ENCODE results near the gene DMRTC2. TPM values are rescaled to one million over a fixed set of nuclear protein-coding genes. Genes with fewer than 3 reads are reported as not detected.

DMRTC2 gene
- not detected for total RNA-seq

GRCh38 chr19:41845001-41845050 lies at the start of gene DMRTC2:
TSS of gene DMRTC2 (plus strand) at chr19:41845042. CDS start at chr19:41847429, 2,387 bp downstream.
- Mint-ChIP-seq H3K4me3 (no peak within 1 kb of the TSS), H3K27me3 (peaks cover 7% of the 10 kb centered on the region), H3K27ac (no peak within 1 kb of the TSS), H3K9me3 (no peaks in the 10 kb centered on the region), H3K4me1 (no peaks in the 10 kb centered on the region), H3K36me3 (no peaks in the 10 kb centered on the region)
- ATAC-seq (ENCODE audit: low read depth) (no peak), DNase-seq (no peak)
- POLR2A ChIA-PET, result no interaction called here

GRCh38 chr19:41796362-41796761 lies 48.5 kb upstream of the DMRTC2 start, which contains the start of gene CEACAM3:
TSS of gene CEACAM3 (plus strand) at chr19:41796587. CDS start at chr19:41796678, 91 bp downstream.
- H3K9me3 Mint-ChIP-seq, result no peaks in the 10 kb centered on the region
- H3K27me3 Mint-ChIP-seq, result peaks cover 45% of the 10 kb centered on the region
- no peak for ATAC-seq (ENCODE audit: low read depth)
- H3K27ac Mint-ChIP-seq, result no peak within 1 kb of the TSS
- no peak for DNase-seq
- no peaks in the 10 kb centered on the region for H3K4me1 Mint-ChIP-seq
- no peaks in the 10 kb centered on the region for H3K36me3 Mint-ChIP-seq
- no peak within 1 kb of the TSS for H3K4me3 Mint-ChIP-seq
- POLR2A ChIA-PET, result interaction anchor here (0.7 kb wide), 1 partner anchor 1175 kb away, joined by 3 read pairs; no protein-coding TSS in a partner anchor

- DNase-seq, result no peak
- Mint-ChIP-seq H3K4me1 (no peaks in the 10 kb centered on the region), H3K36me3 (no peaks in the 10 kb centered on the region), H3K27ac (no peak overlapping the region), H3K9me3 (no peaks in the 10 kb centered on the region), H3K27me3 (peaks cover 40% of the 10 kb centered on the region), H3K4me3 (no peak overlapping the region)
- POLR2A ChIA-PET, result no interaction called here
- no peak for ATAC-seq (ENCODE audit: low read depth)
Measured at GRCh38 chr19:41796901-41797300, 47.9 kb upstream of the DMRTC2 start.

- Mint-ChIP-seq H3K27ac (no peak overlapping the region), H3K4me3 (no peak overlapping the region), H3K9me3 (no peaks in the 10 kb centered on the region), H3K36me3 (no peaks in the 10 kb centered on the region), H3K27me3 (peaks cover 17% of the 10 kb centered on the region), H3K4me1 (peaks cover 11% of the 10 kb centered on the region)
- POLR2A ChIA-PET, result no interaction called here
- ATAC-seq (ENCODE audit: low read depth), result no peak
- no peak for DNase-seq
Measured at GRCh38 chr19:41799444-41800000, 45.3 kb upstream of the DMRTC2 start.

GRCh38 chr19:41801031-41801430 lies 43.8 kb upstream of the DMRTC2 start:
- POLR2A ChIA-PET, result no interaction called here
- no peak overlapping the region for H3K4me3 Mint-ChIP-seq
- peaks cover 16% of the 10 kb centered on the region for H3K4me1 Mint-ChIP-seq
- ATAC-seq (ENCODE audit: low read depth), result no peak
- no peaks in the 10 kb centered on the region for H3K36me3 Mint-ChIP-seq
- H3K27me3 Mint-ChIP-seq, result peaks cover 15% of the 10 kb centered on the region
- H3K27ac Mint-ChIP-seq, result no peak overlapping the region
- DNase-seq, result no peak
- no peaks in the 10 kb centered on the region for H3K9me3 Mint-ChIP-seq

- H3K4me3 Mint-ChIP-seq, result no peak overlapping the region
- ATAC-seq (ENCODE audit: low read depth), result no peak
- peaks cover 8% of the 10 kb centered on the region for H3K27me3 Mint-ChIP-seq
- POLR2A ChIA-PET, result no interaction called here
- peaks cover 16% of the 10 kb centered on the region for H3K4me1 Mint-ChIP-seq
- no peak overlapping the region for H3K27ac Mint-ChIP-seq
- no peak for DNase-seq
- no peaks in the 10 kb centered on the region for H3K9me3 Mint-ChIP-seq
- no peaks in the 10 kb centered on the region for H3K36me3 Mint-ChIP-seq
Measured at GRCh38 chr19:41801792-41802211, 43.0 kb upstream of the DMRTC2 start.

GRCh38 chr19:41802770-41803169 lies 42.1 kb upstream of the DMRTC2 start:
- ATAC-seq (ENCODE audit: low read depth), result no peak
- no peaks in the 10 kb centered on the region for H3K9me3 Mint-ChIP-seq
- H3K27me3 Mint-ChIP-seq, result peaks cover 4% of the 10 kb centered on the region
- no peak overlapping the region for H3K4me3 Mint-ChIP-seq
- POLR2A ChIA-PET, result no interaction called here
- H3K27ac Mint-ChIP-seq, result no peak overlapping the region
- peaks cover 16% of the 10 kb centered on the region for H3K4me1 Mint-ChIP-seq
- no peak for DNase-seq
- H3K36me3 Mint-ChIP-seq, result no peaks in the 10 kb centered on the region

- Mint-ChIP-seq H3K4me3 (no peak overlapping the region), H3K27me3 (peaks cover 5% of the 10 kb centered on the region), H3K9me3 (no peaks in the 10 kb centered on the region), H3K4me1 (peaks cover 16% of the 10 kb centered on the region), H3K27ac (peak overlapping the region; percentile 40), H3K36me3 (no peaks in the 10 kb centered on the region)
- ATAC-seq (ENCODE audit: low read depth), result no peak
- POLR2A ChIA-PET, result interaction anchor here (0.7 kb wide), 1 partner anchor 22 kb away, joined by 3 read pairs; no protein-coding TSS in a partner anchor
- DNase-seq, result no peak
Measured at GRCh38 chr19:41804336-41804735, 40.5 kb upstream of the DMRTC2 start.

- H3K27ac Mint-ChIP-seq, result no peak overlapping the region
- POLR2A ChIA-PET, result no interaction called here
- peaks cover 15% of the 10 kb centered on the region for H3K4me1 Mint-ChIP-seq
Measured at GRCh38 chr19:41807176-41807575, 37.7 kb upstream of the DMRTC2 start.

GRCh38 chr19:41808663-41809566 lies 35.9 kb upstream of the DMRTC2 start:
- POLR2A ChIA-PET, result no interaction called here
- Mint-ChIP-seq H3K27me3 (peaks cover 8% of the 10 kb centered on the region), H3K27ac (no peak overlapping the region), H3K4me3 (no peak overlapping the region), H3K9me3 (no peaks in the 10 kb centered on the region), H3K4me1 (peaks cover 9% of the 10 kb centered on the region), H3K36me3 (no peaks in the 10 kb centered on the region)
- ATAC-seq (ENCODE audit: low read depth) (no peak), DNase-seq (no peak)

More at GRCh38 chr19:41807176-41807575, 37.7 kb upstream of the DMRTC2 start:
- no peak for ATAC-seq (ENCODE audit: low read depth)
- H3K27me3 Mint-ChIP-seq, result peaks cover 8% of the 10 kb centered on the region
- H3K4me3 Mint-ChIP-seq, result no peak overlapping the region
- no peaks in the 10 kb centered on the region for H3K36me3 Mint-ChIP-seq
- DNase-seq, result no peak
- H3K9me3 Mint-ChIP-seq, result no peaks in the 10 kb centered on the region

- POLR2A ChIA-PET, result no interaction called here
- DNase-seq (no peak), ATAC-seq (ENCODE audit: low read depth) (no peak)
- peaks cover 8% of the 10 kb centered on the region for H3K4me1 Mint-ChIP-seq
- no peaks in the 10 kb centered on the region for H3K36me3 Mint-ChIP-seq
- H3K27ac Mint-ChIP-seq, result no peak overlapping the region
- peaks cover 11% of the 10 kb centered on the region for H3K27me3 Mint-ChIP-seq
- no peak overlapping the region for H3K4me3 Mint-ChIP-seq
- H3K9me3 Mint-ChIP-seq, result no peaks in the 10 kb centered on the region
Measured at GRCh38 chr19:41810301-41810700, 34.5 kb upstream of the DMRTC2 start.

- H3K4me3 Mint-ChIP-seq, result no peak overlapping the region
- peaks cover 11% of the 10 kb centered on the region for H3K27me3 Mint-ChIP-seq
- no peaks in the 10 kb centered on the region for H3K36me3 Mint-ChIP-seq
- ATAC-seq (ENCODE audit: low read depth) (no peak), DNase-seq (no peak)
- peaks cover 9% of the 10 kb centered on the region for H3K4me1 Mint-ChIP-seq
- no peaks in the 10 kb centered on the region for H3K9me3 Mint-ChIP-seq
- H3K27ac Mint-ChIP-seq, result no peak overlapping the region
- POLR2A ChIA-PET, result no interaction called here
Measured at GRCh38 chr19:41811036-41811435, 33.8 kb upstream of the DMRTC2 start.

GRCh38 chr19:41811981-41812380 lies 32.9 kb upstream of the DMRTC2 start:
- DNase-seq (no peak), ATAC-seq (ENCODE audit: low read depth) (no peak)
- H3K27me3 Mint-ChIP-seq, result peaks cover 11% of the 10 kb centered on the region
- no peak overlapping the region for H3K27ac Mint-ChIP-seq
- H3K36me3 Mint-ChIP-seq, result no peaks in the 10 kb centered on the region
- peaks cover 9% of the 10 kb centered on the region for H3K4me1 Mint-ChIP-seq
- POLR2A ChIA-PET, result no interaction called here
- no peaks in the 10 kb centered on the region for H3K9me3 Mint-ChIP-seq
- H3K4me3 Mint-ChIP-seq, result no peak overlapping the region

- H3K36me3 Mint-ChIP-seq, result no peaks in the 10 kb centered on the region
- peaks cover 9% of the 10 kb centered on the region for H3K4me1 Mint-ChIP-seq
- DNase-seq (no peak), ATAC-seq (ENCODE audit: low read depth) (no peak)
- H3K27me3 Mint-ChIP-seq, result peaks cover 8% of the 10 kb centered on the region
- POLR2A ChIA-PET, result no interaction called here
- no peak overlapping the region for H3K4me3 Mint-ChIP-seq
- H3K27ac Mint-ChIP-seq, result no peak overlapping the region
- no peaks in the 10 kb centered on the region for H3K9me3 Mint-ChIP-seq
Measured at GRCh38 chr19:41813911-41814310, 30.9 kb upstream of the DMRTC2 start.
